SU-DHL-6 (cell line): Measurements from ENCODE around the gene CYTH1.

ENCODE experiments used
- H2AFZ ChIP-seq: fragments of 200-600 bp; sonication (generic); 2 replicates; pipeline ENCODE4 v1.6.1; 2014; ENCODE audit warnings: low read depth, mild to moderate bottlenecking, moderate library complexity, mixed read lengths, antibody characterized with exemption, low read length; ENCODE audit not compliant: severe bottlenecking
- H3F3A ChIP-seq: fragments of 200-600 bp; shearing (Covaris generic); 2 replicates; pipeline ENCODE4 v1.6.0; 2016; ENCODE audit warnings: antibody characterized with exemption, mild to moderate bottlenecking; ENCODE audit not compliant: insufficient read depth
- H3K27ac ChIP-seq: fragments of 200-600 bp; sonication (generic); 2 replicates; pipeline ENCODE4 v1.5.1; 2016; ENCODE audit warnings: low read depth, mild to moderate bottlenecking, low read length, moderate library complexity, mixed read lengths
- H3K27me3 ChIP-seq: fragments of 200-600 bp; sonication (generic), shearing (Covaris generic); 2 replicates; pipeline ENCODE4 v1.6.0; 2014; ENCODE audit warnings: mild to moderate bottlenecking, low read length
- H3K36me3 ChIP-seq: fragments of 200-600 bp; sonication (generic); 2 replicates; pipeline ENCODE4 v1.6.1; 2014; ENCODE audit warnings: mild to moderate bottlenecking, low read length, mixed read lengths
- H3K4me2 ChIP-seq: fragments of 300-600, 200-600 bp; shearing (Covaris generic), sonication (generic); 2 replicates; pipeline ENCODE4 v1.6.0; 2014; ENCODE audit warnings: low read length, low read depth, mild to moderate bottlenecking; ENCODE audit not compliant: poor library complexity, severe bottlenecking
- H3K4me3 ChIP-seq: fragments of 200-600 bp; sonication (generic); 2 replicates; pipeline ENCODE4 v1.5.1; 2014; ENCODE audit warnings: antibody characterized with exemption, low read length, mild to moderate bottlenecking, mixed read lengths; ENCODE audit not compliant: insufficient read depth, poor library complexity, severe bottlenecking
- H3K79me2 ChIP-seq: fragments of 200-600 bp; sonication (generic); 2 replicates; pipeline ENCODE4 v1.6.1; 2014; ENCODE audit warnings: mild to moderate bottlenecking, low read length, moderate library complexity; ENCODE audit not compliant: insufficient read depth
- H3K9ac ChIP-seq: fragments of 200-600 bp; sonication (generic); 2 replicates; pipeline ENCODE4 v1.7.0; 2014; ENCODE audit warnings: mild to moderate bottlenecking, low read length
- H3K9me2 ChIP-seq: fragments of 200-600 bp; sonication (generic); replicated peaks from 2 replicates; pipeline ENCODE4 v1.6.1; 2014; ENCODE audit warnings: low read length; ENCODE audit not compliant: insufficient read depth
- H3K9me3 ChIP-seq: fragments of 200-600 bp; sonication (generic); 2 replicates; pipeline ENCODE4 v1.6.1; 2014; ENCODE audit warnings: low read length, mixed read lengths; ENCODE audit not compliant: insufficient read depth
- H4K20me1 ChIP-seq: fragments of 200-600 bp; sonication (generic); 2 replicates; pipeline ENCODE4 v1.6.1; 2014; ENCODE audit warnings: low read depth, mild to moderate bottlenecking, antibody characterized with exemption, low read length, moderate library complexity, mixed read lengths
- CTCF ChIP-seq: fragments of 200-600 bp; sonication (generic); IDR thresholded peaks from one replicate; pipeline ENCODE4 v1.5.1; 2017; ENCODE audit warnings: antibody characterized with exemption, mild to moderate bottlenecking, low read length, moderate library complexity; ENCODE audit not compliant: insufficient read depth, poor library complexity, severe bottlenecking
- EZH2phosphoT487 ChIP-seq: fragments of 200-600 bp; sonication (generic), shearing (Covaris generic); conservative IDR thresholded peaks from 2 replicates; pipeline ENCODE4 v1.6.1; 2018; ENCODE audit warnings: mild to moderate bottlenecking, antibody characterized with exemption, low read length, moderate library complexity, mixed read lengths

Gene CYTH1

GRCh38 chr17:78736526-78737079 is 45.5 kb downstream of the CYTH1 start:
- H4K20me1 ChIP-seq = no peaks in the 10 kb centered on the region
- peaks cover 81% of the 10 kb centered on the region for H3K79me2 ChIP-seq
- peak overlapping the region; percentile 87 for H3K9ac ChIP-seq
- no peaks in the 10 kb centered on the region for H3K9me3 ChIP-seq
- peak overlapping the region; percentile 91 for H3K4me3 ChIP-seq
- TF ChIP-seq EZH2phosphoT487 (no peak), CTCF (no peak)
- no peaks in the 10 kb centered on the region for H3K9me2 ChIP-seq
- H3F3A ChIP-seq = peaks cover 90% of the 10 kb centered on the region
- no peaks in the 10 kb centered on the region for H3K27me3 ChIP-seq
- no peak overlapping the region for H2AFZ ChIP-seq
- H3K27ac ChIP-seq = peak overlapping the region; percentile 96
- no peaks in the 10 kb centered on the region for H3K36me3 ChIP-seq
- H3K4me2 ChIP-seq = peak overlapping the region; percentile 88

GRCh38 chr17:78735832-78736525 is 46.1 kb downstream of the CYTH1 start:
- Histone ChIP-seq H3K9me2 (no peaks in the 10 kb centered on the region), H3K27me3 (no peaks in the 10 kb centered on the region), H3K27ac (peak overlapping the region; percentile 96), H3K79me2 (peaks cover 81% of the 10 kb centered on the region), H3K36me3 (no peaks in the 10 kb centered on the region), H4K20me1 (no peaks in the 10 kb centered on the region), H3K4me2 (peak overlapping the region; percentile 88), H3K9me3 (no peaks in the 10 kb centered on the region), H3K9ac (peak overlapping the region; percentile 87), H3K4me3 (peak overlapping the region; percentile 91), H2AFZ (no peak overlapping the region), H3F3A (peaks cover 89% of the 10 kb centered on the region)
- no peak for TF ChIP-seq CTCF
- TF ChIP-seq EZH2phosphoT487 = no peak

GRCh38 chr17:78734793-78735641 is 47.1 kb downstream of the CYTH1 start:
- Histone ChIP-seq H3K9ac (peak overlapping the region; percentile 87), H3K27me3 (no peaks in the 10 kb centered on the region), H3K79me2 (peaks cover 79% of the 10 kb centered on the region), H3K27ac (peak overlapping the region; percentile 96), H3K4me2 (peak overlapping the region; percentile 88), H3K4me3 (peak overlapping the region; percentile 91), H4K20me1 (no peaks in the 10 kb centered on the region), H3K36me3 (no peaks in the 10 kb centered on the region), H3K9me3 (no peaks in the 10 kb centered on the region), H2AFZ (no peak overlapping the region), H3K9me2 (no peaks in the 10 kb centered on the region), H3F3A (peaks cover 82% of the 10 kb centered on the region)
- TF ChIP-seq EZH2phosphoT487 = no peak
- TF ChIP-seq CTCF = no peak
